ENCODE data around the gene MCF2L.

- TF ChIP-seq POLR2AphosphoS5 (IDR thresholded peaks at IDR 0.05; ENCODE audit: low read depth, low read length) (no peak), REST (IDR thresholded peaks at IDR 0.05; ENCODE audit: insufficient read depth in 1 of 2, low read depth in 2 of 2, low read length in 2 of 2) (no peak), SIN3A (IDR thresholded peaks at IDR 0.05; ENCODE audit: borderline replicate concordance, insufficient read depth, low read length) (no peak)
These were observed 27.7 kb upstream of the MCF2L start for GRCh38 chr13:112941349-112941748.
